Stimulated activated CD8-positive, alpha-beta memory T cell treated with anti-CD3 and anti-CD28 coated beads, Interleukin-12 subunit alpha, Interleukin-12 subunit beta, amount 100 ng/mL, for 24 hours (primary cell): ENCODE results near the gene KCNJ14.

Experiments
- DNase-seq: peaks from one replicate; pipeline ENCODE4 v3.0.0-alpha.2; 2020; ENCODE audit errors: extremely low read depth

The KCNJ14 gene

DNA sequence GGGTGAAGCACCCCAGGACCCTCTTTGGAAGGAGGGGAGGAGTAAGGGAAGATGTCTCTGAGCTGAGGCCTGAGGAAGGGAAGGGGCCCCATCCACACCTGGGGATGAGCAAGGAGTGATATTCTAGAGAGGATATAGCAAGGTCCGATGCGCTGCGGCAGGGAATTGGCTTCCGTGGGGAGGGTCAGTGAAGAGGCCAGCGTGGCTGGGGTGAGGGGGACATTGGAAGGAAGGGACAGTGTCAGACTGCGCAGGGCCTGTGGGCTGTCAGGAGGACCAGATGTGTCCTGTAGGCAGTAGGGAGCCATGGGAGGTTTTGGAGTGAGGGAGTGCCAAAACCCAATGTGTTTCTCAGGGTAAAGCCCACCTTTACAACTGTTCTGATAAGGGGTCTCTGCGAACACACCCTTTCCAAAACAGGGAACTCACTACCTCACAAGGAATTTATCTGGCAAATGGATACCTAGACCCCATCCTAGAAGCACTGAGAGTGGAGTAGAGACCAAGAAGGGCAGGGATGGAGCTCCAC lies 52.6 kb downstream of the KCNJ14 start:
- DNase-seq, result no peak

GRCh38 chr19:48508729-48509411 lies 53.5 kb downstream of the KCNJ14 start:
- no peak for DNase-seq

DNA sequence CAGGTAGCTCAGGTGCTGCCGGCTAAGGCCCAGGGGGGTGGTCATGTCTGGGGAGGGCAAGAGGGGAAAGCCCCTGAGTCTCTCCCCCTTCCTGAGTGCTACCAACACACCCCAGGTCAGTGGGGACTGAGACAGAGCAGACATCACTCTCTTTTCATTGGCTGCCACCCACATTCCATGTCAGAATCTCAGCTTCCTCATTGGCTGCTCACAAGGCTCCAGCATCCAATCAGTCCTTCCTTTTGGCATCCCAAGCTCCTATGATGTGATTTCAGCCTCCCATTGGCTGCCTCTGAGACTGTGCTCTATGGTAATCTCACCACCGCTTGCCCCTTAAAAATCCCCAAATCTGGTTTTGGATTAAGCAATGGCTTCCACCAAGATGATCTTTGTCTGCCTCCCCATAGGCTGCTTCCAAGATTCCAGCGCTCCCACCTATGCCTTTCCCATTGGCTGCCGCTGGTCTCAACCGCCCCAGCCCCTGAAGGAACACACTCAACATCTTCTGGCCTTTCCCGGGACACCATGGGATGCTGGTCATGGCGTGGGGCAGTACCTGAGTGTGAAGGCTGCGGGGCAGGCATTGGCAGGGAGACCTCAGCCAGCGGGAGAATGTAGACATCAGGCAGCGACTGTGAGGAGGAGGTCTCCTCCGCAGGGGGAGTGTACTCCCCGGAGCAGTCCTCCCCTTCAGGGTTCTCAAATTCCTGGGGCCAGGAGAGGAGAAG lies 54.3 kb downstream of the KCNJ14 start:
- no peak for DNase-seq

GRCh38 chr19:48510421-48511268 lies 55.3 kb downstream of the KCNJ14 start:
- DNase-seq, result no peak

GRCh38 chr19:48511321-48511731 lies 56.0 kb downstream of the KCNJ14 start:
- DNase-seq, result no peak

- DNase-seq, result no peak
These were observed 56.6 kb downstream of the KCNJ14 start, which contains the start of gene LMTK3 for GRCh38 chr19:48511800-48512503. LMTK3 (minus strand) TSS chr19:48511835; CDS start chr19:48511576, 259 bp downstream.

DNA sequence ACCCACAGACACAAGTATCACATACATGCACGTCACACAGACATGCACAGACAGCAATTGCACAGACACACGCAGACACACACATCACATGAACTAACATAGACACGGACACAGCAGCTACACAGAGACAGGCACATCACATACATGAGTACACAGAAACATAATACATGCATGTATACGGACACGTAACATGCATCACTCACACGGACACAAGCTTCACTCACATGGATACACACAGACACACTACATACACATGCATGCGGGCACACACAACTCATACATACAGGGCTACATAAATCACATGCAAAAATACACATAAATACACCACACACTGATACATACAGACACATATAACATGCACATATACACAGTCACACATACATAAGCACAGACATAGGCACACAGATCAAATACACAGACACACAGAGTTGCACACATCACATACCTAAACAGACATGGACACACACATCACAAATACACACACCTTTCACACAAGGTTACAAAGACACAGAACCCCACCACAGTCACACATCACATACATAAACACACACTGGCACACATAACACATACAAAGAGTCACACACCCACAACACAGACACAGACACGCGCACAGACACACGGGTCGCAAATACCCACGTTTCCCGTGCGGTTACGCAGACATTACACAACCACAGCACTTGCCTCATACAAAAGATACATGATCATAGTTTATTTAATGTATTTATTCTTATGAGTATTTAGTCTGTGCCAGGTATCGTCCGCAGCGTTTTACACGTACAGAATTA lies 57.3 kb downstream of the KCNJ14 start:
- DNase-seq, result no peak

DNA sequence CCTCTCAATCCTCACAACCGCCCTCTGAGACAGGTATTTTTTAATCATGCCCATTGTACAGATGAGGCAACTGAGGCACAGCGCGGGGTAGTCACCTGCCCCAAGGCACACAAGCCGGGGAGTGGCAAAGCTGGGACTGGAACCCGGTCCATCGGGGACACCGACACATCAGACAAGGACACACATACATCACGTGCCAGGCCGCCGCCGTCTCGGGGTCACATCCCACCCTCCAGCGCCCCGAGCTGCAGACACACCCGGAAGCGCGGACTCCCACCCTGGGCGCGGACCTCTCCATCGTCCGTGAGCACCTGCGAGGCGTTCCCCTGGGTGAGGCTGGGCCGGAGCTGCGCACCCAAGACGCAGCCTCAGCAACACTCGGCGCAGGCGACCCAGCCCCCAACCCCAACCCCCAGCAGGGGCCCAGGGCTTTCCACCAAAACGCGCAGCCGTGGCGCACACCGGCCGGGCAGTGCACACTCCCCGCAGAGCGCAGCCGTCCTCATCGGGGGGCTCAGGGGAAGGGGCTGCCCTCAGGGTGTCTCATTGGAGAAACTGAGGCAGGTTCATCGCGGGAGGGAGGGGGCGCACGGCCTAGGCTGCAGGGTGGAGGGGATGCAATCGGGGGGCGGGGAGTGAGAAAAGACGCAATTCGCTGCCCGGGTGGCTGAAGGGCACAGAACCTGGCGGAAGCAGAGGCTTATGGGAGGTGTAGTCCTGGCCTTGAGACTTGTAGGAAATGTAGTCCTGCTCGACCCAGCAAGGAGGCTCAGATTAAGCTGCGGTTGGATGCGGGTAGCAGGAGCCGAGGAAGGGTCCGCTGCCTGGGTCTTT lies 58.1 kb downstream of the KCNJ14 start:
- DNase-seq, result no peak

DNA sequence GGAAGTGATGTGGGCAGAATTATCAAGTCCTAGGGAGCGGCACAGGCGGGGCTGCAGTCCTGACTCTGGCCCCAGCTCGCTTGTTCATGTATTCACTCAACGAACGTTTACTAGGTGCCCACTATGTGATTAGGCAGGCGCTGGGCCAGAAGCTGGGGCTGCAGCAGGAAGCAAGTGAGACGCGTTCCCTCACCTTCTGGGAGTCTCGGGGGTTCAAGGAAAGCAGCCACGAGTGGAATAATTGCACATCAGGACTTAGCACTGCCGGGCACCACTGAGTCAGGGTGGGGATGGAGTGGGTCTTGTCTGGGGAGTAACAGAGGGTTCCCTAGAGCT lies 58.7 kb downstream of the KCNJ14 start:
- no peak for DNase-seq

DNA sequence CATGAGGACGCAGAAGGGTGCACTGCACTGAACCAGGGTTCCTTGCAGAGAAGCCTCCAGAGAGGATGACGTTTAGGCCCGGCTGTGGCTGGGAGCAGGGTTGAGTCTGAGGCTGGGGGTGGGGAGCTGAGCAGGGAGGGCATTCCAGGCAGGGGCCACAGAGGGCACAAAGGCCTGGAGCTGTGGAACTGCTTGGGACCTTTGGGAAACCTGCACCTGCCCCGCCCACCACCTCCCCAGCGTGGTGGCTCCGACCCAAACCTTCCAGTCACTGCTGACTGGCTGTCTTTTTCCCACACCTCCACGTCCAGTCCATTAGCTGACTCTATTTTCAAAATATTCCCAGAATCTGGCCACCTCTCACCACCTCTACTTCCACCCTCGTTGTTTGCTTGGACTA lies 61.2 kb downstream of the KCNJ14 start:
- DNase-seq, result no peak
